Stimulated activated CD8-positive, alpha-beta memory T cell treated with anti-CD3 and anti-CD28 coated beads, Interleukin-4, amount 100 ng/mL, for 1 hour (primary cell): Measurements from ENCODE around the gene SPP1.
A peak's percentile ranks its signal among the peaks of the same experiment; 100 is the strongest.
"Not testable (repeated sequence)": the region's sequence is repeated elsewhere in the genome, so short reads cannot be mapped to it uniquely, and the experiment has no call there.

Experiments used
- DNase-seq, 2 donors: peaks; one replicate each; pipeline ENCODE4 v3.0.0-alpha.2; 2020; ENCODE audit warnings: low read depth in 2 of 2, low spot score in 1 of 2

The SPP1 gene

DNA sequence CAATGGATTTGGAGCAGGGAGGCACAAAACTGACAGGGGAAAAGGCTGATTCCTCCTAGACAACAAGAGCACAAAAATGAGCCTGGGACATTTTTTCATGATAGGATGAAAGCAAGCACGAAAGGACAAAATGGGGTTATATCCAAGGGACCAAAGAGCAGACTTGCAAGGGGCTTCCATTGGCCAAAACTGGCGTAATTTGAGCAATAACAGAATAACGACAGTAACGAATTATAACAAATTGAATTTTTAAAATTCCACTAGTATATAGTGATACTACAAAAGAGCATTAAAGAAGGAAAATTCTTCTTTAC is 10.3 kb downstream of the SPP1 start:
- DNase-seq = no peak

DNA sequence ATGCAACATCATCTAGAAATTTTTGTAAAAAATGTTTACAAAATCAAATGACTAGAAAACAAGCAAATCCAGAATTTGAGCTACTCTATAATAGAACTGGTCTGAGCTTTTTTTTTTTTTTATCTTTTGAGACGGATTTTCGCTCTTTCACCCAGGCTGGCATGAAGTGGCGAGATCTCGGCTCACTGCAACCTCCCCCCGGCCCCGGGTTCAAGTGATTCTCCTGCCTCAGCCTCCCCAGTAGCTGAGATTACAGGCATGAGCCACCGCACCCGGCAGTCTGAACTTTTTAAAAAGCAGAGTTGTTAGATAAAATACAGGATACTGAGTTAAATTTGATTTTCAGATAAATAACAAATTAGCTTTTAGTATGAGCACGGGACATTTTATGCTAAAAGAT is 11.0 kb downstream of the SPP1 start:
- no peak for DNase-seq

DNA sequence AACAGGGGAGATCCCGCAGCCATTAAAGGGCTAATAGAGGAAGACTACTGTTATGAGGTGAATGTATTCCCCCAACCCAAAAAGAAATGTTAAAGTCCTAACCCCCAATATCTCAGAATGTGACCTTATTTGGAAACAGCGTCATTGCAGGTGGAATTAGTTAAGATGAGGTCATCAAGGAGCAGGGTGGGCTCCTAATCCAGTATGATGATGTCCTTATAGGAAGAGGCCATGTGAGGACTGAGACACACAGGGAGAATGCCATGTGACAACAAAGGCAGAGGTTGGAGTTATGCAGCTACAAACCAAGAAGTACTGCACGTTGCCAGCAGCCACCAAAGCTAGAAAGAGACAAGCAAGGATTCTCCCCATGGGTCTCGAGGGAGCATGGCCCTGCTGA is 14.3 kb downstream of the SPP1 start:
- DNase-seq = no peak

DNA sequence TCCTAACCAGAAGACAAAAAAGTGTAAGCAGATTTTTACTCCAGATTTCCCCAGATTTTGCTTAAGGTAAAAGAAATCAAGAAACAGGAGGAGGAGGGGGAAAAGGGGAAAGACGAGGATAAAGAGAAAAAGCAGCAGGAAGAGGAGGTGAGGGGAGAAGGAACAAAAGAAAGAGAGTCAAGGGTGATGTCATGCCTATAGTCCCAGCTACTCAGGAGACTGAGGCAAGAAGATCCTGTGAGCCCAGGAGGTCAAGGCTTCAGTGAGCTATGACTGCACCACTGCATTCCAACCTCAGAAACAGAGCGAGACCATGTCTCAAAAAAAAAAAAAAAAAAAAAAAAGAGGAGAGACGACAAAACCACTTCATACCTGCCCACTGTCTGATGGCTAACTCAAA is 19.9 kb downstream of the SPP1 start:
- DNase-seq = no peak

DNA sequence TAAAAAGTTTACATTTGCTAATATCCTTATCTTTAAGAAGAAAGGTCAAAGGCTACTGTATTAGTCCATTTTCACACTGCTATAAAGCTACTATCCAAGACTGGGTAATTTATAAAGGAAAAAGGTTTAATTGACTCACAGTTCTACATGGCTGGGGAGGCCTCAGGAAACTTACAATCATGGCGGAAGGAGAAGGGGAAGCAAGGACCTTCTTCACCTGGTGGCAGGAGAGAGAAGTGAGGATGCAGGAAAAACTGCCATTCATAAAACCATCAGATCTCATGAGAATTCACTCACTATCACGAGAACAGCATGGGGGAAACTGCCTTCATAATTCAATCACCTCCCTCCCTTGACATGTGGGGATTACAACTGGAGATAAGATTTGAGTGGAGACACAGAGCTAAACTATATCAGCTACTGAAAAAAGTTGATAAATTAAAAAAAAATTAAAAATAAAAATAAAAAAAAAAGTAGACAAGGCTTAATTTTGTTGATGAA is 23.7 kb downstream of the SPP1 start:
- DNase-seq = not testable (repeated sequence)

DNA sequence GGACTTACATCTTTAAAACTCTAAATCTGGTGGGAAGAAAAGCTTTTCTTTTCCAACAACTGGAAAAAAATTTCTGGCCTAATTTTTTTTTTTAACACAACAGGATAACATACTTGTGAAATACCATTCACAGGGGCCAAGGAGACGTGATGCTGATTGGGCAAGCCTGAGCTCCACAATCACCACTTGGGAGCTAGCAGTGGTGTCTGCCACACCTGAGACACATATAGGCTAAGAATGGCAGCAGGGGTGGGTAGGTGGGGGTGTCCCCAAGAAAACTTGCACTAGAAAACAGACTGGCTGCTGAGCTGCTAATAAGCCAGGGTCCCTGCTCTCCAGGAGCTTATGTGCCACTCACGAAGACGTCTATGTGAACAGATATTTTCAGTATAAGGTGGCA is 26.4 kb downstream of the SPP1 start:
- DNase-seq = no peak

DNA sequence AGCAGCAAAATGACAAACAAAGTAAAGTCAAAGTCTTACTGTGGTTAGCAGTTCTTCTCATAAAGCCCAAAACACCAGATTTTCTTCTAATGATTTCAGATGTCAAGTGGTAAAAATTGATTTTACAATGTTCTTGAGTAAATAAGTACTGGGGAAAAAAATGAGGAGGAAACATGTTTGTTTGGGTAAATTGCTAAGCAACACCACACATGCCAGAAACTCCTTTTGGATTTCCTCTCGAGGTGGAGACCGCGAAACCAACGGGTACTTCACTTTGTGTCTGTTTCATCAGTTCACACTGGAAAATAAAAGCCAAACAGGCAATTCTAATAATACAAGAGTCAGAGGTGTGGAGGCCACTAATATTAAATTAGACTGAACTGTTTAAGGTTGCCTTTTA is 27.3 kb downstream of the SPP1 start:
- DNase-seq = no peak

DNA sequence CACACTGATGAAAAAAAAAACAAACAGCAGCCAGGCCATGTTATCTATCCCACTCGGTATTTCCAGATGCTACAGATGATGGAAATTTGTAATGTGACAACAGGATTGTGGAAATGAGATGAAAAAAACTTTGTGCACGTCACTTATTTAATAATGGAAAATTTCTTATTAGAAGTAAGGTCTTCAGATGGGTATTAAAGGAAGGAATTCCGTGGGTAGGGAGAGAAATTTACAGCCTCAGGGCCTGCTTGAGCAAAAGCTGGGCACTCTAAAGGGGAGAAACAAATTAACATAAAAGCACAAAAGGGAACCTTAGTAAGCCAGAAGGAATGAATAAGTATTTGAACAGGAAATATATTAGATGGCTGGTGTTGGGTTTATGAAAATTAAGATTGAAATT is 27.7 kb downstream of the SPP1 start:
- DNase-seq = no peak

DNA sequence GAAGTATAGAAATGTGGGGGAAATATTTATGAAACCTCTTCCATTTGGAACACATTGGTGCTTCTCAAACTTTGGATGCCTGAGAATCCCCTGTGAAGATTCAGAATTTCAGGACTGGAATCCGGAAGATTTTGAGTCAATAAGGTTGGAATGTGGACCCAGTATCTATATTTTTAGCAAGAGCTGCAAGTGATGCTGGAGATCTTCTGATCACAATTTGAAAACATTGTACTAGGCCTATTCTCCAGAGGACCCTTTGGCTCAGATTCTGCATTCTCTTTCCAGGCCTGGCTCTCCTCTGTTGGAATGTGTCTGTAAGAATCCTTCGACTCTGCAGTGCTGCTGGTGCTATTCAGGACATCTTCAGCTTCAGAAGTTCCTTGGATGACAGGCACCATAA is 29.6 kb downstream of the SPP1 start:
- DNase-seq = no peak

DNA sequence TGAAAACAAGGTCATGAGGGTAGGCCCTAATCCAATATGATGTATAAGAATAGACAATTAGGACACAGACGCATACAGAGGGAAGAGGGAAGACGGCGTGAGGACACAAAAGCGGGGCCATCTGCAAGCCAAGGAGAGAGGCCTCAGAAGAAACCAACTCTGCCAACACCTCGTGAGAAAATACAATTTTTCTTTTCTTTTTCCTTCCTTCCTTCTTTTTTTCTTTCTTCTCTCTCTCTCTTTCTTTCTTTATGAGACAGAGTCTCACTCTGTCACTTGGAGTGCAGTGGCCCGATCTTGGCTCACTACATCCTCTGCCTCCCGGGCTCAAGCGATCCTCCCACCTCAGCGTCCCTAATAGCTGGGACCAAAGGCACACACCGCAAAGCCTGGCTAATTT is 30.4 kb downstream of the SPP1 start:
- no peak for DNase-seq

DNA sequence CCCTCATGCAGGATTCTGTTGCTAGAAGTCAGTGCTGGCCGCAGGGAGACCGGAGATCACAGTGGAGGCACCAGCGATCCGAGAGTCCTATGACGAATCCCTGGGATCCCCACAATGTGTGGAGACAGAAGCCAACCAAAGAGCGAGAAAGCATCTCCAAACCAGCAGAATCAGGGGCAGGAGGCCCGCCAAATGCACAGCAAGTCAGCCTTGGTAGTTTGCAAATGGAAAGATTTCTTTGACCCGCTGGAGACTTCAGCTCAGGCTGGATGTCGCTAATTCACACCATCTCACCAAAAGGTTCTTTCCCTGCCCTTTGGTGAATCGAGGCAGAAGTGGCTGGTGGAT is 31.4 kb downstream of the SPP1 start:
- DNase-seq = no peak

DNA sequence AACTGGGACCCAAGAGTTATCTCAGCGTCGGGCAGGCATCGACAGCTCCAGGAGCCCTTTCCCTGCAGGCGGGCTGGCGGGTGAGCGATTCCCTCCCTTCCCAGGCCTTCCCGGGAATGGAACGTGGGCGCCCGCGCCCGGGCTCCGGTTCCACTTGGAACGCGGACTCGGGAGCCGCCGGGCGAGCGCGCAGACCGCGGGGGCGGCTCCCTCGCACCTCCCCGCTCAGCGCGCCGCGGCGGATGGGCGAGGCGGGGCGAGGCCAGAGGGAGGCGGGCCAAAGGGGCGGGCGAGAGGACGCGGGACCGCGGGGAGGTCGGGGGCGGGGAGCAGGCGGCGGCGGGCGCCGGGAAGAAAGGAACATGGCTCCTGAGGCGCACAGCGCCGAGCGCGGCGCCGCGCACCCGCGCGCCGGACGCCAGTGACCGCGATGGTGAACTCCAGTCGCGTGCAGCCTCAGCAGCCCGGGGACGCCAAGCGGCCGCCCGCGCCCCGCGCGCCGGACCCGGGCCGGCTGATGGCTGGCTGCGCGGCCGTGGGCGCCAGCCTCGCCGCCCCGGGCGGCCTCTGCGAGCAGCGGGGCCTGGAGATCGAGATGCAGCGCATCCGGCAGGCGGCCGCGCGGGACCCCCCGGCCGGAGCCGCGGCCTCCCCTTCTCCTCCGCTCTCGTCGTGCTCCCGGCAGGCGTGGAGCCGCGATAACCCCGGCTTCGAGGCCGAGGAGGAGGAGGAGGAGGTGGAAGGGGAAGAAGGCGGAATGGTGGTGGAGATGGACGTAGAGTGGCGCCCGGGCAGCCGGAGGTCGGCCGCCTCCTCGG is 32.0 kb downstream of the SPP1 start, which contains the start of gene PKD2:
PKD2 (plus strand) TSS at position 332 of the 818 bp plus-strand sequence; CDS start at position 431, 99 bp downstream.
- DNase-seq = peak; percentile 28 to 68

DNA sequence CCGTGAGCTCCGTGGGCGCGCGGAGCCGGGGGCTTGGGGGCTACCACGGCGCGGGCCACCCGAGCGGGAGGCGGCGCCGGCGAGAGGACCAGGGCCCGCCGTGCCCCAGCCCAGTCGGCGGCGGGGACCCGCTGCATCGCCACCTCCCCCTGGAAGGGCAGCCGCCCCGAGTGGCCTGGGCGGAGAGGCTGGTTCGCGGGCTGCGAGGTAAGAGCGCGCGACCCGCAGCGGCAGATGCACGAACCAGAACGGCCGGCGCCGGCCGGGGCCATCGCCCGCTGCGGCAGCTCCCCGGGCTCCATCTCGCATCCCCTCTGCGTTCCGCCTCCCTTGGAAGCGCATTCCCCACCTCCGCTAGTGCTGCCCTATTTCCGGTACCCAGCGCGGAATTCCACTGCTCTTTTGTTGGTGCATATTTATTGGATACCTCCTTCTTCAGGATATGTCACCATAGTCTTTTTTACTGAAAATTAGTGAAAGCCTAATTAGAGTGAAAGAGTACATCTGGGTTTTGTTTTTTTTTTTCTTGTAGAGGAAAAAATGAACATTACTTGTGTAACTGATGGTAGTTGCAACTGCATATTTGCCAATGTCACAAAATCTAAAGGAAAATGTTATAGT is 32.7 kb downstream of the SPP1 start:
- no peak for DNase-seq

DNA sequence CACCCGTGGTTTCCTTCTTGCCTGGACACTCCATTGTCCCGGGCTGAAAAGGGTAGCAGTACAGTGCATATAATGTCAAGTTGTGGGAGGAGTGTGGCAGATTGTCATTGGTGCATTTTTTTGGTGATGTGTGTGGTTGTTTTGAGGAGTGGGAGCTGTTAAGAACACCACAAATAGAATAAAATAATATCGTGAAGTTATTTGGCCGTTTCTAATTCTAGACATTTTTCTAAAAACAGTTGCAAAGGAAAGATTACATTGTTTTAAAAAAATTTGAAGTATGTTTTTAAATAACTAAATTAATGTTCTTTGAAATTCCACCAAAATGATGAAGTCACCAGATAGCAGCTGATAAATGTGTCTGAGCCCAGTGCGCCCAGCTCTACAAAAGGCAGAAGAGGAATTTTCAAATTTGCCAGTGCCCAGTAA is 33.2 kb downstream of the SPP1 start:
- no peak for DNase-seq

DNA sequence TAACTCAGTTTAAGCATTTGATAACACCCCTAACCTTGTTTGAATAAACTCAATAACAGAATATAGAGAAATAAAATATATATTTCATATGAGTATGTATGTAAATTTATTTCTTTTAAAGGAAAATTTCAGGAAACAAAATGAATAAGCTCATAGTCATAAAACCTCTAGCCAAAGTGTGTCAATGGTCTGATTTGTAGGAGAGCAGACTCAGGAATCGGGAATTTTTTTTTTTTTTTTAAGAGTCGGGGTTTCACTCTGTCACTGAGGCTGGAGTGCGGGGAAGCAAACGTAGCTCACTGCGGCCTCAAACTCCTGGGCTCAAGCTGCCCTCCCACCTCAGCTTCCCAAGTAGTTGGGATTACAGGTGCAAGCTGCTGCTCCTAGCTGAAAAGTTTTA is 34.4 kb downstream of the SPP1 start:
- no peak for DNase-seq

DNA sequence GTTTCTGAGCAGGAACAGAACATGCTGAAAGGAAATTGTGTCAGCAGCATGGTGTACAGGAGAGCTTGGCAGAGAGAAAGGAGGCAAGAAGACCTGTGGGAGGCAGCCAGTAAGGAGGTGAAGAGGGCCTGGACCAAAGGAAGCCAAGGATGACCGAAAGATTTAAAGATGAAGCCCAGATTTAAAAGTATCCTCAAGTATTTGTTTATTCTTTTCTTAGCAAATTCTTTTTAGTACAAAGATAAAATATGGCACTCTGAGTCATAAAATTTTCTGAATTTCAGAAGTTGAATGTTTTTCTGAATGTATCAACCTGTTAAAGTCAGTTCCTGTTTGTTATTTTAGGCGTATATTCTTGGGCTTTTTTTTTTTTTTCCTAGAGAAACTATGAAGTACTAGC is 35.5 kb downstream of the SPP1 start:
- DNase-seq = no peak

DNA sequence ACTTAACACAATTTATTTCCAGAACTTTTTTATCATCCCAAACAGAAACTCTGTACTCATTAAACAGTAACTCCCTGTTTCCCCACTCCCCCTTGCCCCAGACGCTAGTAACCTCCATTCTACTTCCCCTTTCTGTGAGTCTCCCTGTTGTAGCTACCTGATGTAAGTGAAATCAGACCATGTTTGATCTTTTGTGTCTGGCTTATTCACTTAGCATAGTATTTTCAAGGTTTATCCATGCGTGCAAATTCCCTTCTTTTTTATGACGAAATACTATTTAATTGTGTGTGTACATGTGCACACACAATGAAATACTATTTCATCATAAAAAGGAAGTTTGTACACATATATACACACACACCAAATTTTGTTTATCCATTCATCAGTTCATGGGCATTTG is 37.1 kb downstream of the SPP1 start:
- DNase-seq = no peak

DNA sequence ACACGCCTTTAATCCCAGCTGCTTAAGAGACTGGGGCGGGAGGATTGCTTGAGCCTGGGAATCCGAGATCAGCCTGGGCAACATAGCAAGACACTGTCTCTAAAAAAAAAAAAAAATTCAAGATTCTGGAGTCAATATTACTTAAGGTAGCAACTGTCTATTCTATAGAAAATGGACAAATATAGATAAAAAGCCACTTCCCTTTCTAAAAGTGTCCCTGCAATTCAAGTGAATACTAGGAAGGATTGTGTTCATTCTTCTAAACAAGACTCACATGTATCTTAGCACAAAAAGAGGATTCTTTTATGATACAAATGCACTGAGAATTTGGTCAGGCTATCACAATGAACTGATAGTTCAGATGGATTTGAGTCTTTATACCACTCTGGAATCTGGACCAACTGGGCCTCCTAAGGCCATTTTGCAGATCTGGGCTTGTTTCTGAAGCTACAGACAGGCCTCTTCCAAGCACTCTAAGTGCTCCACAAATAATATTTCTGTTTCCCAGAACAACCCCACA is 38.9 kb downstream of the SPP1 start:
- no peak for DNase-seq

DNA sequence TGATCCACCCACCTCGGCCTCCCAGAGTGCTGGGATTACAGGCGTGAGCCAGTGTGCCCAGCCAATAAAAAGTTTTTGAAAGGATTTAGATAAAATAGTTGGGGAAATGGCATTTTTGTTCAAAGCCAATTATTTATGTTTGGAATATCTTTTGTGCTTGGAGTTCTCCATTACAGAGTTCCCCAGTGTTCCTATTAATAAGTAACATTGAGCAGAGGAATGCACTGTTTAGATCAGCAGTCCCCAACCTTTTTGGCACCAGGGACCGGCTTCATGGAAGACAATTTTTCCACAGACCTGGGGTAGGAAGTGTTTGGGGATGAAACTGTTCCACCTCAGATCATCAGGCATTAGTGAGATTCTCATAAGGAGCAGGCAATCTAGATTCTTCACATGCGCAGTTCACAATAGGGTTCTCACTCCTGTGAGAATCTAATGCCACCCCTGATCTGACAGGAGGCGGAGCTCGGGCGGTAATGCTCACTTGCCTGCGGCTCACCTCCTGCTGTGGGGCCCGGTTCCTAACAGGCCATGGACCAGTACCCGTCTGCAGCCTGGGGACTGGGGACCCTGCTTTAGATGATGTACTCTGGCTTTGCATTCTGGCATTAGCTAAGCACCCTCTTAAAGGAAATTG is 40.3 kb downstream of the SPP1 start:
- DNase-seq = no peak

DNA sequence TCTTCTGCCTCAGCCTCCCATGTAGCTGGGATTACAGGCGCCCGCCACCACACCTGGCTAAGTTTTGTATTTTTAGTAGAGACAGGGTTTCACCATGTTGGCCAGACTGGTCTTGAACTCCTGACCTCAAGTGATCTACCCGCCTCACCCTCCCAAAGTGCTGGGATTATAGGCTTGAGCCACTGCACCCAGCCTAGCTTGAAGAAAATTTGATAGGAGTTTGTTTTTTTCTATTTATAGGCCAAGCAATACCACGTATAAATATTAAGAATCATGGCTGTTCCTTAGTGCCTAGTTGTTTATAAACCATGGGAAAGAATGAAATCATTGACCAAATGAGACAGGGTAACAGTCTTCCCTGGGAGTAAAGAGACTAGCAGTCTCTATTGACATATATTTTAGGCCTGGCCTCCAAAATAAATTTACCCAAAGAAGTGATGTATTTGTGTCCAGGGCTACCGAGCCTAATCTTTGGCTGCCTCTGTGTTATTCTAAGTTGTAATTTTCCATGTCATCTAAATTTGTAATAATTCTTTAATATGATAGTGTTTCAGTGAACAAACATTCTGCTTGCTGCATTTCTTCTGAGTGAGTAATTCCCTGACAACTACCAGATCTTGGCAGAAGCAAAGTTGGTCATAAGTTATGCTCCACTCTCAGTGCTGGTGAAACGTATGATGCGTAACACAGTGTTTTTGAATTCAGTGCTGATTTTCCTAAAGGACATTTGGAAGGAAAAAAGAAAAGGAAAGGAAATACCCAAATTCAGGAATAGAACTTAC is 42.2 kb downstream of the SPP1 start:
- no peak for DNase-seq

DNA sequence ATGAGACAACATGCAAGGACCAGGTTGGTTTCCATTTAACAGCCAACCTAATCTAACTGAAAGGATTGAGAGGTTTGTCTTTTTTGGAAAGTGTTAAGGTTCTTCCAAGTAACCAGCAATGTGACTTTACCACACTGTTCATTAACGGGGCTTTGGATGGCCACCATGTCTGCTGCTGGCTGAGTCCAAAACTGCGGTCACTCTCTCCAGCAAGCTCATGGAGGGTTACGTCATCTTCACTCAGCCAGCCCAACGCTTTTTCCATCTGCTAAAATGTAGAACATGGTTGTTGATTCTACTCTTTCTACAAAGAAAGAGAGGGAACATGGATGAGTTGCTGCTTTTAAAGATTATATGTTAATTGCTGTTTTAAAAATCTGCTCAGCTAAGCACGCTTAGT is 43.0 kb downstream of the SPP1 start:
- DNase-seq = no peak
